ENCODE data around the gene FAM170B.

GRCh38 chr10:49178489-49179471 lies 45.0 kb upstream of the FAM170B start:
- TF ChIP-seq CTCF (IDR thresholded peaks at IDR 0.05) (no peak), POLR2A (IDR thresholded peaks at IDR 0.05) (no peak)

All from uterus (tissue), 2 donors.